GM19240 (cell line): Measurements from ENCODE around the gene DACH2.

Experiments used
- DNase-seq: peaks from one replicate; pipeline ENCODE4 v3.0.0; 2011; ENCODE audit warnings: low spot score; ENCODE audit not compliant: insufficient read length

DACH2 gene

DNA sequence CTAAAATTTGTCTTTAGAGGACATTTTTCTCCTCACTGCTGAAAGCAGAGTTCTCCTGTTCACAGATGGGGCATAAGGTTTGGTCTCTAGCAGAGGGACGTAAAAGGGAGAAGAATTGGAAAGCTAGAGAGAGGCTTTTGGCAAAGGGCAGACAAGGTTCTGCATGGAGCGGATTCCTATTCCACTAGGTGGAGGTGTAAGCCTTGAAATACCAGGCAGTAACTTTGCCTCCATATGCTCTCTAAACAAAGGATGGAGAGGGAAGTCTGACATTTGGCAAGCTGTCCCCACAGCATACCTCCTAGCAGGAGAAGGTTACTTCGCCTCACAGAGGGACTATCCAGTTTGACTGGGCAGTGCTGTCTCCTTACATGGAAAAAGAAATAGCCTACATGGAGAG is 174.7 kb downstream of the DACH2 start:
- no peak for DNase-seq

DNA sequence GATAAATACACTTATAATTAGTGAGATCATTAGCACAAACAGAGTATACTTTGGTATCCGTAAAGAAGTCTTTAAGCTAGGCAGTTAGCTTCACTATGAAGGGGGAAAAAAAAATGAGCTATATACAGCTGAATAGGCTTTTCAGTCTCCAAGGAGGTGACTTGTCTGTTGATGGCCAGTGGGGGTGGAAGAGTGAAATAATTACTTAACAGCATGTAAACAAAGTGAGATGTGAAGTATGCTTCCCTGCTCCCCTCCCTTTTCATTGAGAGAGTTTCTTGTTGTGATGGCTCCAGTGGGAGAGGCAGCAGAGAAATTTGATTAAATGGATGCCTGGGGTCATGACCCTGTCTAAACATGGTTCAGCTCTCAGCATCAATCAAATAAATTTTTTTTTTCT is 180.9 kb downstream of the DACH2 start:
- DNase-seq = no peak

- no peak for DNase-seq
These were observed 200.4 kb downstream of the DACH2 start for GRCh38 chrX:86348669-86349068.

- DNase-seq = no peak
These were observed 200.9 kb downstream of the DACH2 start for GRCh38 chrX:86349115-86349514.

GRCh38 chrX:86369847-86370630 is 221.8 kb downstream of the DACH2 start:
- no peak for DNase-seq

DNA sequence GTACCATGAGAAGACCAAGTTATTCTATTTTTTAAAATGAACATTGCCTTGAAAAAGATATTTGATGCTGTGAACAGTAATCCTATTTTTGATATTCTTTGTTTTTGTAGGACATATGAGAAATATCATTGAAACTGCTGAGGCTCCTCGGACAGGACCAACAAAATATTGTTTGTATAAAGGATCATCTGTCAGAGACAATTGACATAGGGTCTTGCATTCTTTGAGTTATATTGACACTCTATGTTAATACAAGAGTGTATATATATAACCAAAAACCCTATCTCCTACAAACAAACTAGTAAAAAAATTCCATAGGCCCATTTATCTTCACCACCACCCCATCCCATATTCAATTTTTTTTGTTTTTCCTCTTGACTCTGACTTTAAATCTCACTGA is 222.7 kb downstream of the DACH2 start:
- DNase-seq = no peak

DNA sequence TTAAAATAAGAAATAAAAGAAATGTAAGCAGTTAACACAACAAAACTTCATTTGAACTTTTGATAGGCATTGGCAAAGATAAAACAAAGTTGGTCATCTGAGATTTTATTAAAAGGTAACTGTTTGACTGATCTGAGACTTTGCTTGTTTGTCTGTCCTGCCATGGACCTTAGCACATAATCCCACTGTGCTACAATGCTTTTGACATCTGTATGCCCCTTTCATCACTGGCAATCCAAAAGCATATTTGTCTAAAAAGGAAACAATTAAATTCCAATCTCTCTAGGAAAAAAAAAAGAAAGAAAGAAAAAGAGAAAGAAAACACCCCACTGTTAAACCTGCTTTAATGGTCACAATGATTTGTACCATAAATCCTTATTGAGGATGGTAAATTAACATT is 231.0 kb downstream of the DACH2 start:
- DNase-seq = no peak

DNA sequence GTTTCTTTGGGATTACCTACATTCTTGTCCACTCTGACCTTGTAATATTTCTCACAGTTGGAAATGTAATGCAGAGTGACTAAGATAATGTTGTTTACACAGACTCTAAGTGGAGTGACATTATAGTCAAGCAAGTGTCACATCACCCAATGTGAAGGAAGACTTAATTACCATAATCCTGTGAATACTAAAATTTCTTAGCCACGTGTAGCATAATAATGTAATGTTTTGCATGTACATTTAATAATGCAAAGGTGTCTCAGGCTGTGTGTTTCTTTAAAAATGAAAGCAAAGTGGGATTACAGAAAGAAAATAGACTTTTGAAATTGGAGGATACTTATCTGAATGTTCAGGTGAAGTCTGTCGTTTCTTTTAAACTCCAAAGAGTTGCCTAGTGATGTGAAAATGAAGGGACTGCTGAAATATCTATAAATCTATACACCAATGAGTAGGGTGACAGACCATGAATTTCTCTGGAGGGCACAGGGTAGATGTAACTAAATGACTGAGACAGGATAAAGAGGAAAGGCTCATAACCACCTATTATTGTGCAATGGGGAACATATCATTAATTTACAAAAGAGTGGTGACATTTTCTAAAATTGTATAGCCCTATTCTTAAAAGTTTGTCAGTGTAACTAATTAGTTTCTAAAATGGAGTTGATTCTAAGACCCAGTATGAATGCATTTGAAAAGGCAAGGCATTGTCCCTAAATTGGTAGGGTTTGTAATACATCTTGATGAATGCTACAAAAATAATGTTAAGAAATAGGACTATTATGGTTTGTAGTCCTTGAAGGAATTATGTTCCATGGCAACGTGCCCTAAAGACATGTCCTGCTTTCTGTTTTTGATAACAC is 235.7 kb downstream of the DACH2 start:
- DNase-seq = no peak

GRCh38 chrX:86407371-86407770 is 259.1 kb downstream of the DACH2 start:
- no peak for DNase-seq

GRCh38 chrX:86421771-86422170 is 273.5 kb downstream of the DACH2 start:
- no peak for DNase-seq

GRCh38 chrX:86436116-86436515 is 287.9 kb downstream of the DACH2 start:
- no peak for DNase-seq

GRCh38 chrX:86455495-86455894 is 307.2 kb downstream of the DACH2 start:
- DNase-seq = no peak

DNA sequence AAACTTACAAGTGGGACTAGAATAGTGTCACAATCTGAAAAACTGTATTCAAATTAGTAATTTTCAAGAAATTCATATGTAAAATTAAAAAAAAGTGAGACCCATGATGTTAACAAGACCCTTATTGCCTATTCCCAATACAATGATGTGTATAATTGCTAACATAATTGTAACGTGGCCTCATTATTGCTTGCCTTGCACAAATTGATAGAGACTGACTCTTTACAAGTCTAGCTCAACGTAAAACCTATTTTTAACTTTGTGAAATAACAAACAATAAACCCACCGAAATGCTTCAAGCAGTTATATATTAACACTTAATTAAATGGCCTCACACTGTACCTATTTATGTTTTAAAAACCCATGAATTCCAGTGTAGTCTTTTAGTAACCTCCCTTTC is 312.5 kb downstream of the DACH2 start:
- DNase-seq = no peak

GRCh38 chrX:86504297-86504696 is 356.0 kb downstream of the DACH2 start:
- no peak for DNase-seq

DNA sequence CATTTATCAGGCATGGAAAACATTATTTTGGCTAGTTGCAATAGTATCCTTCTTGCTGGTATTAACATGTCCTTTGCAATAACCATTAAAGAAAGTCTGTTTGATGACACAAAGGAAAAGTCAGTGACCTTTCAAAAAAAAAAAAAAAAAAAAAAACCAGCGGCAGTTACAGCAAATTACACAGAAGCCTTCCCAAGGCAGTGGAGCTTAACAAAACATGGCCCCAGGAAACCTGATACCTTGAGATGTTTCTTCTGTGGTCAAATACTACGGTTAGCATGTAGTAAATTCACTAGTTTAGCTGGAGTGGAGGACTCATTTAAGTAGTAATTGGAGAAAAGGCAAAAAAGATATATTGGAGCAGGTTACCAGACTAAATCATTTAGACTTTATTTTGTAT is 359.1 kb downstream of the DACH2 start:
- no peak for DNase-seq

- DNase-seq = no peak
These were observed 431.5 kb downstream of the DACH2 start for GRCh38 chrX:86579777-86580176.

GRCh38 chrX:86604607-86605006 is 456.4 kb downstream of the DACH2 start:
- no peak for DNase-seq

GRCh38 chrX:86696951-86697350 is 548.7 kb downstream of the DACH2 start:
- DNase-seq = no peak

- no peak for DNase-seq
These were observed 563.4 kb downstream of the DACH2 start for GRCh38 chrX:86711531-86712180.

DNA sequence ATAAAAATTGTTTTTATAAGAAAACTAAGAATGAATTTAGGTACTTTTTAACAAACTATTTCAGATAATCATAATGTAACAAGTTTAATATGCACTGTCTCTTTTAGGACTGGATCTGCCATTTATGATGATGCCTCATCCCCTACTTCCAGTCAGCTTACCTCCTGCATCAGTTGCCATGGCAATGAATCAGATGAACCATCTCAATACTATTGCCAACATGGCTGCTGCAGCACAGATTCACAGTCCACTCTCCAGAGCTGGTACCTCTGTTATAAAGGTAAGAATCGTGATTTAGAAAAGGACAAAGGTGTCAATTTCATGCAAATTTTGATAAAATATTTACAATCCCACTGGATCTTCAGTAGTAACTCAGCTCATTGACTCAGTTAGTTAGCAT is 566.2 kb downstream of the DACH2 start:
- no peak for DNase-seq

- no peak for DNase-seq
These were observed 576.0 kb downstream of the DACH2 start for GRCh38 chrX:86724277-86724676.

DNA sequence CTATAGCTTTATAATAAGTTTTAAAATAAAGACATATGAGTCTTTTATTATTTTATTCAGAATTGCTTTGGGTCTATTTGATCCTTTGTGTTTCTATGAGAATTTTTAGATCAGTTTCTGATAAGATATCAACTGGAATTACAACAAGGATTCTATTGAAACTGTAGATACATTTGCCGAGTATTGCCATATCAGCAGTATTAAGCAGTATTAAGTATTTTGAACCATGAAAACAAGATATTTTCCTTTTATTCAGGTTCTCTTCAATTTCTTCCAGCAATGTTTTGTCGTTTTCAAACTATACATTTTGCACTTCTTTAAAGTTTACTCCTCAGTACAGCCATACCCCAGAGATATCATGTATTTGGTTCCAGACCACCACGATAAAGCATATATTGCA is 598.8 kb downstream of the DACH2 start:
- no peak for DNase-seq
